ENCODE results near the gene ETNK2. TPM values are rescaled to one million over a fixed set of nuclear protein-coding genes. Genes with fewer than 3 reads are reported as not detected.

The ETNK2 gene
- total RNA-seq, 6 experiments from 2014 or later = 30.9 to 231 (median 98.9) TPM

DNA sequence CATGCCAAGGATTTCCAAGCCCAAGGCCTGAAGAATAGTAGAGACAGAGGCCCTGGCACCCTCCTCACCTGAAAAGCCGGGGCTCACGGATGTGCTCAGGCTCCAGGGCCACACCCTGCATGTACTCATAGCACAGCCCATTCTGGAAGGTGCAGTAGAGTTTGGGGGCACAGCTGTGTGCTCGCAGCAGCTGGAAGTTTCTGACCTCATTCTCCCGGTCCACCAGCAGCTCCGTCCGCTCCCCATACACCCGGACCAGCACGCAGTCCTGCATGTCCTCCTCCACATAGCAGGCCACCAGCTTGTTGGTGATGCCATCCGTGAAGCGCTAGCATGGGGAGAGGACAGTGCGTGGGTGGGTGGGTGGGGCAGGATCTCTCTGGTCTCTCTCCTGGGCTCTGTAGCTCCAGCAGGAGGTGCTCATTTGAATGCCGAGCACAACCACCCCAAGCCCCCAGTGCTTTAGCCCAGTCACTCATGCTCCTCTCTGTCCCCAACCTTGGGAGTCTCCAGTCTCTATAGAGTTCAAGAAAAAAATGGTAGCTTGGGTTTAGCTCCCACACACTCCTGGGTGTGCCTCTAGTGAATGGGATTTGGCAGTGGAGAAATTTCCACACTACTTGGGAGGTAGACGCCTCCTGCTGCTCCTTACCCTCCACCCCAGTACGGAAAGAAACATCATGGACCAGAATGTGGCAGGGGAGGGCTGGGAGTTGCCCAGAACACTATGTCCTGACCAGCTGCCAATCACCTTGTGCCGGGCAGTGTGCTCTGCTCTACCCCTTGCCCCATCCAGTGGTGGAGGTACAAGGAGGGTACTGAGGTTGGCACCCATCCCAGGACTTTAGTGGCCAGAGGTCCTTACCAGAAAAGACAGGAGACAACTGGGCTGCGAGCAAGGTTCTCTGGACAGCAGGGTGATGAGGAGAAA lies 1.9 kb downstream of the ETNK2 start:
- TF ChIP-seq, protein P1, sequence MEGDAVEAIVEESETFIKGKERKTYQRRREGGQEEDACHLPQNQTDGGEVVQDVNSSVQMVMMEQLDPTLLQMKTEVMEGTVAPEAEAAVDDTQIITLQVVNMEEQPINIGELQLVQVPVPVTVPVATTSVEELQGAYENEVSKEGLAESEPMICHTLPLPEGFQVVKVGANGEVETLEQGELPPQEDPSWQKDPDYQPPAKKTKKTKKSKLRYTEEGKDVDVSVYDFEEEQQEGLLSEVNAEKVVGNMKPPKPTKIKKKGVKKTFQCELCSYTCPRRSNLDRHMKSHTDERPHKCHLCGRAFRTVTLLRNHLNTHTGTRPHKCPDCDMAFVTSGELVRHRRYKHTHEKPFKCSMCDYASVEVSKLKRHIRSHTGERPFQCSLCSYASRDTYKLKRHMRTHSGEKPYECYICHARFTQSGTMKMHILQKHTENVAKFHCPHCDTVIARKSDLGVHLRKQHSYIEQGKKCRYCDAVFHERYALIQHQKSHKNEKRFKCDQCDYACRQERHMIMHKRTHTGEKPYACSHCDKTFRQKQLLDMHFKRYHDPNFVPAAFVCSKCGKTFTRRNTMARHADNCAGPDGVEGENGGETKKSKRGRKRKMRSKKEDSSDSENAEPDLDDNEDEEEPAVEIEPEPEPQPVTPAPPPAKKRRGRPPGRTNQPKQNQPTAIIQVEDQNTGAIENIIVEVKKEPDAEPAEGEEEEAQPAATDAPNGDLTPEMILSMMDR (IDR thresholded peaks at IDR 0.05) = no peak
- no peak for TF ChIP-seq POLR2A (IDR thresholded peaks at IDR 0.05)
- intact Hi-C loops (cut with DNase I) = loop anchor here in 1 of 2 donors (10.0 kb wide), 1 partner anchor 285 kb away; the partner anchor contains the start of gene SNRPE
- Histone ChIP-seq H3K9me3 (no peaks in the 10 kb centered on the region), H3K4me1 (peaks cover 0 to 33% (median 11%) of the 10 kb centered on the region in 4 donors), H3K27ac (peak overlapping the region in 2 of 3 donors; percentile 86 to 89), H3K27me3 (no peaks in the 10 kb centered on the region), H3K36me3 (peaks cover 0 to 6% (median 3%) of the 10 kb centered on the region in 4 donors), H3K4me3 (peak overlapping the region in 2 of 3 donors; percentile 87 to 98)
- peak in 2 of 3 donors; percentile 77 to 88 for DNase-seq
- WGBS (ENCODE audit: insufficient coverage, low coverage, low lambda C conversion rate, missing lambda C conversion rate) = 37% methylated on average over 7 of the region's 16 CpGs
- peak; percentile 3 to 54 (median 36) for ATAC-seq

DNA sequence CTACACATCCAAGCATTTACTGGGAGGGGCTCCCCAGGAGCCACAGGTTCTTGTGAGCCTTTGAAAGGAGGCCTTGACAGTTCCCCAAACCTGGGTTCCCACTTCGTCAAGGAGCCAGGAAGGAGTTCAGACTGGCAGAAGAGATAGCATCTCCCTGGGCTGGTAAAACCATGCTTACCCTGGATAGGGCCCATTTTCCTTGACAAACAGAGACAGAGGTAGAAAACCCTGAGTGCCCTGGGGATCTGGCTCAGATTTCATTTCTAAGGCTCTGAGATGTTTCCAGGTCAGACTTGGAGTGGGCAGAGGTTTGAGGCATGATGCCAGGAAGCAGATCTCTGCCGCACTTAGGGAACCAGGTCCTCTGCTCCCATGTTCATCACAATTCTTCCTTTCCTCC lies 2.7 kb downstream of the ETNK2 start:
- DNase-seq (no peak), ATAC-seq (no peak)
- Histone ChIP-seq H3K9me3 (no peaks in the 10 kb centered on the region), H3K27me3 (no peaks in the 10 kb centered on the region), H3K4me3 (peak overlapping the region in 2 of 3 donors; percentile 87 to 98), H3K36me3 (peaks cover 0 to 6% (median 3%) of the 10 kb centered on the region in 4 donors), H3K4me1 (peaks cover 0 to 41% (median 15%) of the 10 kb centered on the region in 4 donors), H3K27ac (peak overlapping the region in 2 of 3 donors; percentile 86 to 89)
- intact Hi-C loops (cut with DNase I) = no loop called here
- TF ChIP-seq, protein P1 (IDR thresholded peaks at IDR 0.05) = no peak
- TF ChIP-seq POLR2A (IDR thresholded peaks at IDR 0.05) = no peak
- 44% methylated on average over 2 of the region's 2 CpGs for WGBS (ENCODE audit: insufficient coverage, low coverage, low lambda C conversion rate, missing lambda C conversion rate)

DNA sequence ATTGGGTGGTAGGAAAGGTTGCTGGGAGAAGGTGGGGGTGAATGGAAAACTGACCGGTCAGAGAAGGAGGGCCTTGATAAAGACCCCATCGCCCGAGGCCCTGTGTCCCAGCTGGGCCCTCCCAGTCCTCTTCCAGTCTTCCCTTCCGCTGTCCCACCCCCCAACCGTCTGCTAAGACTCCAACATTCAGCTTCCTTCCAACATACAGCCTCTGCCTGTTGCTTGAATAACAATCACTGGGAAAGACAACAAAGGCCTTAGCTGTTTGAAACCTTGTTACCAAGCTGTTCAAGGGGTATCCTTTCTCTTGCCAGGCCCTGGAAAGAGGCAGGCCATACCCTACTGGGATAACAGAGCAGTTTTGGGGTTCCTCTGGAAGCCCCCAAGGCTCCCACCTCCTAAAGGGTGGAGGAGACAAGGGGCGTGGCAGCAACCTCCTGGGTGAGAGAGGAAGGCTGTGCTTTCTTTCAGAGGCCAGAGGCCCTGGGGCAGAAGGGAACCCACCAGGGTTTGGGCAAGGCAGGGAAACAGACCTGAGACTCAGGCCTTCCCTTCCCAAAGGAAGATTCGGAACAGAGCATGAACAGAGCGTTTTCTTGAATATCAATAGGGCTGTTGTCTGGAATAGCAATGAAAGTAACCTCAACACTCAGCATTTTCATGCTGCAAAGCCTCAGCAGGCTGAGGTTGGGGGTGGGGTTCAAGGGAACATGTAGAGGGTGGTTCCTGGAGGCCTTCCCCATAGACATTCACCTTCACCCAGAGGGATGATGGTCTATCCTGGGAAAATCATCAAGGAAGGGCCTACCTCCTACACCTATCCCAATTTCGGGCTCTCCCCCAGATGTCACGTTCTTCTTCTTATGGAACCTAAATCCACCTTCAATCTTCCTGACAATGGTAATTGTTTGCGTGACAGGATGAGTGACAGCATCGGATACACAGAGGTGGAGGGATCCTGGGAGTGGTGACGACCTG lies 4.1 kb downstream of the ETNK2 start:
- no peak for ATAC-seq
- Histone ChIP-seq H3K27me3 (no peaks in the 10 kb centered on the region), H3K36me3 (peaks cover 0 to 6% (median 3%) of the 10 kb centered on the region in 4 donors), H3K9me3 (no peaks in the 10 kb centered on the region), H3K4me1 (peaks cover 0 to 53% (median 16%) of the 10 kb centered on the region in 4 donors), H3K4me3 (peak overlapping the region in 2 of 3 donors; percentile 87 to 98), H3K27ac (peak overlapping the region in 2 of 3 donors; percentile 74 to 80)
- DNase-seq = peak in 1 of 3 donors; percentile 27
- intact Hi-C loops (cut with DNase I) = no loop called here
- WGBS (ENCODE audit: insufficient coverage, low coverage, low lambda C conversion rate, missing lambda C conversion rate) = 56% methylated on average over 12 of the region's 13 CpGs
- no peak for TF ChIP-seq POLR2A (IDR thresholded peaks at IDR 0.05)
- TF ChIP-seq, protein P1 (IDR thresholded peaks at IDR 0.05) = no peak

DNA sequence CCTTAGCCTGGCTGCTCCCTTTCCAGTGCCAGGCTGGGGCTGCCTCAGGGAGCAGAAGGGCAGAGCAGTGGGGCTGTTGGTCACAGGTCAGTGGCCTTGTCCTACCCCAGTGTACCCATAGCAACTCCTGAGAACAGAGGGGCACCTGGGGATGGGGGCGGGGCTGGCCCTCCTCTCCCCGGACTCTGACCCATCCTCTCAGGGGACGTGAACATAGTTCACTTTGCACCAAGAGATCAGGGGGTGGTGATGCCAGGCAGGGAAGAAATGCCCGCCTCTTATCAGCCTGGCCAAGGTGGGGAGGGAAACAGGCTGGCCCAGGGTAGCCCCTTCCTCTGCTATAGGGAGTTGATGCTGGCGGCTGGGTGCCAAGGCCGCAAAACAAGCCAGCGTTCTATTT lies 4.9 kb downstream of the ETNK2 start:
- Histone ChIP-seq H3K27me3 (no peaks in the 10 kb centered on the region), H3K4me3 (peak overlapping the region in 2 of 3 donors; percentile 87 to 98), H3K36me3 (peaks cover 0 to 6% (median 3%) of the 10 kb centered on the region in 4 donors), H3K4me1 (peaks cover 0 to 53% (median 18%) of the 10 kb centered on the region in 4 donors), H3K9me3 (no peaks in the 10 kb centered on the region), H3K27ac (peak overlapping the region in 2 of 3 donors; percentile 74 to 80)
- TF ChIP-seq, protein P1 (IDR thresholded peaks at IDR 0.05) = no peak
- TF ChIP-seq POLR2A (IDR thresholded peaks at IDR 0.05) = no peak
- intact Hi-C loops (cut with DNase I) = no loop called here
- ATAC-seq (peak; percentile 46 to 71 (median 58)), DNase-seq (peak; percentile 67 to 96 (median 93))
- WGBS (ENCODE audit: insufficient coverage, low coverage, low lambda C conversion rate, missing lambda C conversion rate) = 0% methylated on average over 2 of the region's 7 CpGs

Data from right lobe of liver (tissue), 6 donors.